ENCODE data around the gene PDZD2. TPM values are rescaled to one million over a fixed set of nuclear protein-coding genes. Genes with fewer than 3 reads are reported as not detected.
"Not testable (repeated sequence)": the region's sequence is repeated elsewhere in the genome, so short reads cannot be mapped to it uniquely, and the experiment has no call there.

The PDZD2 gene
- total RNA-seq, 1 donor: 0.36 TPM

GRCh38 chr5:31682025-31682424, 43.1 kb downstream of the PDZD2 start:
- H3K4me2 ChIP-seq (ENCODE audit: insufficient read depth, low read length): no peak overlapping the region
- H2AFZ ChIP-seq (ENCODE audit: low read length): no peak overlapping the region
- H3K27me3 ChIP-seq (ENCODE audit: insufficient read depth, low read length): peaks cover 26% of the 10 kb centered on the region
- no peak for TF ChIP-seq CTCF (IDR thresholded peaks at IDR 0.05; ENCODE audit: extremely low read depth, low read depth, low read length)
- no peak overlapping the region for H3K27ac ChIP-seq (ENCODE audit: low read depth, low read length)
- H3K4me1 ChIP-seq (ENCODE audit: insufficient read depth, low read length): no peaks in the 10 kb centered on the region
- H3K79me2 ChIP-seq (ENCODE audit: insufficient read depth, low read length): no peaks in the 10 kb centered on the region
- H4K20me1 ChIP-seq (ENCODE audit: insufficient read depth, low read length): no peaks in the 10 kb centered on the region
- no peak for DNase-seq (ENCODE audit: insufficient read length, low spot score, missing footprints)
- H3K36me3 ChIP-seq (ENCODE audit: insufficient read depth, low read length): no peaks in the 10 kb centered on the region
- H3K4me3 ChIP-seq (ENCODE audit: insufficient read depth, low read length): no peak overlapping the region
- H3K9me3 ChIP-seq (ENCODE audit: low read depth, low read length): no peaks in the 10 kb centered on the region

DNA sequence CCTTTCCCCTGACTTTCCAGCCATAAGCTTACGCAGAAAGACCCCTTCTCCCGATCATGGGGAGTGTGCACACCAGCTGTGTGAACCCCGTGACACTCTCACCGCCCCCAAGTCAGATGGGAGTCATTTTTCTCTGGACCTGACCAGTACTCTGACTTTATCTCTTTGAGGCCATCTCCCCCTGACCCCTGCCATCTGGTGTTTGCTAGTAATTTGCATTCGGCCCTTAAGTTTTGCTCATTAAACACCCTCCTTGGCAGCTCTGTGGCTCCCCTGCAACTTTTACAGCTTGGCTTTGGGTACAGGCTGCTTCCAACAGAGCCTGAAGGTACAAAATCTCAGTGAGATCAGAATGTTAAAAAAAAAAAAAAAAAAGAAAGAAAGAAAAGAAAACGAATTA, 43.9 kb downstream of the PDZD2 start:
- H3K27ac ChIP-seq (ENCODE audit: low read depth, low read length): no peak overlapping the region
- no peak for TF ChIP-seq CTCF (IDR thresholded peaks at IDR 0.05; ENCODE audit: extremely low read depth, low read depth, low read length)
- H3K27me3 ChIP-seq (ENCODE audit: insufficient read depth, low read length): peaks cover 26% of the 10 kb centered on the region

GRCh38 chr5:31688515-31689092, 49.7 kb downstream of the PDZD2 start:
- TF ChIP-seq CTCF (IDR thresholded peaks at IDR 0.05; ENCODE audit: extremely low read depth, low read depth, low read length): no peak
- Histone ChIP-seq H3K27me3 (ENCODE audit: insufficient read depth, low read length) (peaks cover 3% of the 10 kb centered on the region), H3K4me2 (ENCODE audit: insufficient read depth, low read length) (no peak overlapping the region), H3K36me3 (ENCODE audit: insufficient read depth, low read length) (no peaks in the 10 kb centered on the region), H3K9me3 (ENCODE audit: low read depth, low read length) (no peaks in the 10 kb centered on the region), H4K20me1 (ENCODE audit: insufficient read depth, low read length) (no peaks in the 10 kb centered on the region), H3K27ac (ENCODE audit: low read depth, low read length) (no peak overlapping the region), H3K79me2 (ENCODE audit: insufficient read depth, low read length) (no peaks in the 10 kb centered on the region), H3K4me3 (ENCODE audit: insufficient read depth, low read length) (no peak overlapping the region), H3K4me1 (ENCODE audit: insufficient read depth, low read length) (no peaks in the 10 kb centered on the region), H2AFZ (ENCODE audit: low read length) (no peak overlapping the region)
- no peak for DNase-seq (ENCODE audit: insufficient read length, low spot score, missing footprints)

More for the DNA sequence above, 43.9 kb downstream of the PDZD2 start:
- no peak overlapping the region for H3K4me2 ChIP-seq (ENCODE audit: insufficient read depth, low read length)
- H3K36me3 ChIP-seq (ENCODE audit: insufficient read depth, low read length): no peaks in the 10 kb centered on the region
- H2AFZ ChIP-seq (ENCODE audit: low read length): no peak overlapping the region
- H3K9me3 ChIP-seq (ENCODE audit: low read depth, low read length): no peaks in the 10 kb centered on the region
- H4K20me1 ChIP-seq (ENCODE audit: insufficient read depth, low read length): no peaks in the 10 kb centered on the region
- H3K79me2 ChIP-seq (ENCODE audit: insufficient read depth, low read length): no peaks in the 10 kb centered on the region
- no peak overlapping the region for H3K4me3 ChIP-seq (ENCODE audit: insufficient read depth, low read length)
- no peak for DNase-seq (ENCODE audit: insufficient read length, low spot score, missing footprints)
- no peaks in the 10 kb centered on the region for H3K4me1 ChIP-seq (ENCODE audit: insufficient read depth, low read length)

DNA sequence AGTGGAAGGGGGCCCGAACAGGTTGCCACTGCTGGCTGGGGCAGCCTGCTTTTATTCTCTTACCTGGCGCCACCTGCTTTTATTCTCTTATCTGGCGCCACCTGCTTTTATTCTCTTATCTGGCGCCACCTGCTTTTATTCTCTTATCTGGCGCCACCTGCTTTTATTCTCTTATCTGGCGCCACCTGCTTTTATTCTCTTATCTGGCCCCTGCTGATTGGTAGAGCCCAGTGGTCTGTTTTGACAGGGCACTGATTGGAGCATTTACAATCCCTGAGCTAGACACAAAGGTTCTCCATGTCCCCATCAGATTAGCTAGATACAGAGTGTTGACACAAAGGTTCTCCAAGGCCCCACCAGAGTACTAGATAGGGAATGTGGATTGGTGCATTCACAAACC, 52.5 kb downstream of the PDZD2 start:
- H3K27ac ChIP-seq (ENCODE audit: low read depth, low read length); H2AFZ ChIP-seq (ENCODE audit: low read length); H3K4me1 ChIP-seq (ENCODE audit: insufficient read depth, low read length); H3K4me2 ChIP-seq (ENCODE audit: insufficient read depth, low read length); DNase-seq (ENCODE audit: insufficient read length, low spot score, missing footprints); H3K27me3 ChIP-seq (ENCODE audit: insufficient read depth, low read length); H3K79me2 ChIP-seq (ENCODE audit: insufficient read depth, low read length); H3K4me3 ChIP-seq (ENCODE audit: insufficient read depth, low read length); H3K36me3 ChIP-seq (ENCODE audit: insufficient read depth, low read length); H3K9me3 ChIP-seq (ENCODE audit: low read depth, low read length); H4K20me1 ChIP-seq (ENCODE audit: insufficient read depth, low read length): not testable (repeated sequence)
